Amniotic stem cell (primary cell): ENCODE results near the gene AK8.

ENCODE experiments used
- DNase-seq: peaks from one replicate; lab custom pipeline; 2025; lab: John Stamatoyannopoulos, UW

The AK8 gene

DNA sequence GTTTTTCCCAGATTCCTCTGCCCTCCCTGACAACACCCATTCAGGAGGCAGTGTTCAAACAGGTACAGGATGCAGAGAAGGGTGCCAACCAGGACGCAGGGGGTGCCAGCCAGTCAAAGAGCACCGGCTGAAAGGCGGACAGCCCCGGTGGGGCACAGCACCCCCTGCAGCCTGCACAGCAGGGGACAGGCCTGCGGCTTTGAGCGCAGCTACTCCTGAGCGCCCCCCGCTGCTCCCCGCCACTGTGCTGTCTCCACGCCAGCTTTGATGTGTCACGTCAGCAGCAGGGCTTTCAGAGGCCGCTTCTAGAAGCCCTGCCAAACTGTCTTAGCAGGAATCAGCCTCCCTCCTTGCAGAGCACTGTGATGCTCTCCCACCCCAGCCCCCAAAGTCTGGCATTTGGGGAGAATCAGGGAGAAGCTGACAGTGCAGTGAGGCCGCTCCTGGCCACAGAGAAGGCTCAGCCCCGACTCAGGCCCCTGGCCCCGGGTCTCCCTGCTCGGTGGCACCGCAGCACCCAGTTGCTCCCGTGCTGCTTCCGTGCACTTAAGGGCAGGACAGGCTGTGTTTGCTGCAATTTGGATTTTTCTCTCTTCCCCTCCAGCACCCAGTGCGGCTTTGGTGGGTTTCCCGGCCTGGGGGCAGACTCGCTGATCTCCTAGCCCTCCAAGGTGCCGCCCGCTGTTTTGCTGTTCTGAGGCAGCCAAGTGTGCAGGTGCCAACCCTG, 20.3 kb downstream of the AK8 start:
- DNase-seq = no peak

DNA sequence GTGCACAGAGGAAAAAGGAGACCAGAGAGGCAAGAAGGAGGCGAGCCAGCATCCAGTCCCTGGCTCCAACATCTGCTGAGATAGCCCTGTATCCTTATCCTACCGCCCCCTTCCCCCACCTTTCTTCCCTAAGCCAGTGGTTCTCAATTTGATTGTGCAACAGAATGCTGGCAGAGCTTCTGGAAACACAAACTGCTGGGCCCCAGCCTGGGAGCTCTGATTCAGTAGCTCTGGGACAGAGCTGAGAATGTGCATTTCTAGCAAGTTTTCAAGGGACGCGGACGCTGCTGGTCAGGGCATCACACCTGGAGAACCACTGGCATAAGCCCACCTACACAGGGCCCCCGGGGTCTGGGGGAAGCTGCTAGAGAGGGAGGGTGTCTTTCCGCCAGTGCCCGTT, 21.1 kb downstream of the AK8 start:
- DNase-seq = no peak

DNA sequence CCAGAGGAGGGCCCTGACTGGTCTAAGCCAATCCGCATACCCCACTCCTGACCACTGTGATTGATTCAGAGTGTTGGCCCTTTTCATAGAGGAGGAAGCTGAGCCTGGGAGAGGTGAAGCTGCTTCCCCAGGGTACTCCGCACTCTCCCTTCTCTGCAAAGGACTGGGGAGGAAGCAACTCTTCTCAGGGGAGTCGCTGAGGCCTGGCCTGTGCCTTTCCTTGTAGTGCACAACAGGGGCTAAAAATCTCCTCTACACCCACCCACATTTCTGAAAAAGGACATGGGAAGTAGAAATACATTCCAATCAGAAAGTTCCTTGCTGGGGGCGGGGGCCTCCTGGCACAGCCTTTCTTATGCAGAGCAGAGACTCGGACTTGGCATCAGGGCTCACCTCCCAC, 22.2 kb downstream of the AK8 start:
- no peak for DNase-seq

DNA sequence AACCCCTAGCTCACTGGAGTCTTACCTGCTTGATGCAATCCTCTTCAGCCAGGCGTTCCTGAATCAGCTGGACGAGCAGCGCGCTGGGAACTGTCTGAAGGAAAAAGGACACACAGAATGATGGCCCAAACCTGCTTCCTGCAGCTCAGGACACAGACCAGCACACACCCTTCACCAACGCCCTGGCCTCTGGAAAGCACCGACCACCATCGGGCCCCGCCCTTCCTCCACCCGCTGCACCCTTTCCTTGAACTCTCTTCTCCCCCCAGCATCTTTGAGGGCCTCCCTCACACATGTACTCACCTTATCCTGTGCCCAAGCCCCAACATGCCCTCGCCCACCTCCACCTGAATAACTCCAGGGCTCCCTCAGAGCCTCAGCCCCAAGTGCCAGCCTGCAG, 23.3 kb downstream of the AK8 start:
- DNase-seq = no peak

DNA sequence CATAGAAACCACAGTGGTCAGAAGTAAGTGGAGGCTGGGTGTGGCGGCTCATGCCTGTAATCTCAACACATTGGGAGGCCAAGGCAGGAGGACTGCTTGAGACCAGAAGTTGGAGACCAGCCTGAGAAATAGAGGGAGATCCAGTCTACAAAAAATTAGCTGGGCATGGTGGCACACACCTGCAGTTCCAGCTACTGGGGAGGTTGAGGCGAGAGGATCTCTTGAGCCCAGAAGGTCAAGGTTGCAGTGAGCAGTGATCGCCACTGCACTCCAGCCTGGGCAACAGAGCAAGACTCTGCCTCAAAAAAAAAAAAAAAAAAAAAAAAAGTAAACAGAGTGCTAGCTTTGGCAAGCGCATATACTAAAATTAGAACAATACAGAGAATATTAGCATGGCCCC, 24.6 kb downstream of the AK8 start:
- DNase-seq = no peak

DNA sequence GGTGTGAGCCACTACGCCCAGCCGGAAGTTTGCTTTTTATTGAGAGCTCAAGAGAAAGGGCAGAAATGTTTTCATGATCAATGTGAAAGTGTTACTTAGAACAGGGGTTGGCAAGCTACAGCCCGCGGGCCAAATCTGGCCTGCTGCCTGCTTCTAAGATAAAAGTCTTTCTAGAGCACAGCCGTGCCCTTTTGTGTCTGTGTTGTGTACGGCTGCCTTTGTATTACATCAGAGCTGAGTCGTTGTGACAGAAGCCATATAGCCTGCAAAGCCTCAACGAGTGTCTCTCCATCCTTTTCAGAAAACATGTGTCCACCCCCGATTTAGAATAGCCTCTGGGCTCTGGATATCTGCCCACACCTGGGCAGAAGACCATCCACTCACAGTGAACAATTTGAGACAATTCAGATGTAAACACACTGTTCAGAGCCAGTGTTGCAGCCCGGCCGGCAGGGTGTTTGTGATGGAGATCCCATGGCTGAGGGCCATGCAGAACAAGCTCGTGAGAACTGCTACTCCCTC, 28.8 kb downstream of the AK8 start:
- no peak for DNase-seq

DNA sequence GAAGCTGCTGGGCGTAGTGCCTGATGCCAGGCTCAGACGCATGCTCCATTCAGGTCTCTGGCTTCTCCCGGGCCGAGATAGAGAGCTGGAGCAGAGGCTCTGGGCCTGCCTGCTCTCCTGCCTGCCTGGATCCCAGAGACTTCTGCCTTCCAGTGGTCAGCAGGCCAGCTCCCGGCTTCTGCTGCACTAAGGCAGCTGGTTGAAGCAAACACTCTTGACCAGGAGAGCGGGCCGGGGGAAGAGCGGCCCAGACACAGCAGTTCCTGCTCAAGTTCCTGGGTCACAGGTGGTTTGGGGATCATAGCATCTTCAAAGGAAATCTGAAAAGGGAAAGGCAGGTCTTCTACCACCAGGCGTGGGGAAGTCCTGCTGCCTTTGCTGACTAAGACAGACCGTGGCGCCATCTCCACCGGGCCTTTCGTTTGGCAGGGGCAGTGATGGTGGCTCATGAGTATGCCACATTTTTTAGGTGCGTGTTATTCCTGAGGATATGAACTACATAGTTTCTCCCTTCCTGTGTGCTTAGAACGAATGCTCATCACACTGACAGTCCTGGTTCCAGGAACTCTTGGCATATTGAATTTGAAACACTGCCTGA, 31.1 kb downstream of the AK8 start:
- DNase-seq = no peak

DNA sequence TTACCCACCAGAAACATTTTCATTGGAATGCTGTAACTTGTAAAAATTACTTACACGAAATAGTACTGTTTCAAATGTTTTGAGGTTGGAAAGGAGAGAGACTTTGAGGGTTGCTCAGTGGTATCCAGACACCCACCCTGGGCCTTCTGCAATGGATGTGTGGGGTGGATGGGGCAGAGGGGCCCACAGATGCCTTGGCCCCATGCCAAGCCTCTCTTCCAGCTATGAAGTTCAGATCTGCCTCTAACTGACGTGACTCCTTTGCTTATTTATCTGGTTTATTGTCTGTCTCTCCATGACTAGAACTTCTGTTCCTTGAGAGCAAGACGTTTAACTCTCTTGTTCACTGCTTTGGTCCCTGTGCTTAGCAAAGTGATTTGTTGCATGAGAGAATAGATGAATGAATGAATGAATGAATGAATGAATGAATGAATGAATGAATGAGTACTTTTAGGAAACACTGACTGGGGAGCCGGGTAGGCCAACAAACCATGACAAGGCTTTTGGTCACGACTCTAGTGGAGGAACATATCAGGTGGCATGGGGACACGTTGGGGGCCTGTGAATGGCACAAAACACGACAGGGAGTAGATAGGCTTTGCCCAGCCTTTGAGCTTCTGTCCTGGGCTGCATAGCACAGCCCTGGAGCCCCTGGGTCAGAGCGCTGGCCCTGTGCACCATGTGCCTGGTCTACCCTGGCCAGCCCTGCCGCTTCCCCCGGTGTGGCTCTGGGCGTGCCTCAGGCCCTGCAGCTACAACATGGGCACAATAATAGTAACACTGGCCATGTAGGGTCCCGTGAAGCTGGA, 31.8 kb downstream of the AK8 start:
- DNase-seq = no peak

DNA sequence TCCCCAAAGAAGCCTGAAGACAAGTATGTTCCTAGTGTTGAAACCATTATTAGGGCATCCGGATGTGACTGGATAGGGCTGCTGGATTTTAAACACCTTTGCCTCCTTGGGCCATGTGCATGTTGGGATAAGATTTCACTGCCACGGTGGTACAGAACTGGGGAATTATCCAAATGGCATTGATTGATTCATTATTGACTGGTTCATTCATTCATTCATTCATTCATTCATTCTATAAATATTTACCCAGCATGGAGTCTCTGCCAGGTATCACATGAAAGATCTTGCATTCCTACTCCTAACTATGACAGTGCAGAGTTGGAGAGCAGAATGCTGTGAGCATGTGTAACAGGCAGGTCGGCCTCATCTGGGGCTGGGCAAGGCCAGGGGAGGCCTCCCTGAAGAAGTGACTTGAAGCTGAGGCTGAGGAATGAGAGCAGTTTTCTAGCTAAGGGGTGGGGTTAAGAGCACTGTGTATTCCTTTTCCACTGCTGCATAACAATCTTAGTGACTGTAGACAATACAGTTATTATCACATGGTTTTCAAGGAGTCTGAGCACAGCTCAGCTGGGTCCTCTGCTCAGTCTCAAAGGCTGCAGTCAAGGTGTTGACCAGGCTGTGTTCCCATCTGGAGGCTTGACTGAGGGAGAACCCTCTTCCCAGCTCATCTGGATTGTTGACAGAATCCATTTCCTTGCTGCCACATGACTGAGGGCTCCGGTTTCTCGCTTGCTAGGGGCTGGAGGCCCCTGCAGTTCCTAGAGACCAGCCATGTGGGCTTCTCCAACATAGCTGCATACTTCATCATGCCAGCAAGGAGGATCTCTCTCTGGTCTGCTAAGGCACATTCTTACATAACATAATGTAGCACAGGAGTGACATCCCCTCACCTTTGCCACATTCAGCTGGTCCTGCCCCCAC, 35.7 kb downstream of the AK8 start:
- DNase-seq = no peak

DNA sequence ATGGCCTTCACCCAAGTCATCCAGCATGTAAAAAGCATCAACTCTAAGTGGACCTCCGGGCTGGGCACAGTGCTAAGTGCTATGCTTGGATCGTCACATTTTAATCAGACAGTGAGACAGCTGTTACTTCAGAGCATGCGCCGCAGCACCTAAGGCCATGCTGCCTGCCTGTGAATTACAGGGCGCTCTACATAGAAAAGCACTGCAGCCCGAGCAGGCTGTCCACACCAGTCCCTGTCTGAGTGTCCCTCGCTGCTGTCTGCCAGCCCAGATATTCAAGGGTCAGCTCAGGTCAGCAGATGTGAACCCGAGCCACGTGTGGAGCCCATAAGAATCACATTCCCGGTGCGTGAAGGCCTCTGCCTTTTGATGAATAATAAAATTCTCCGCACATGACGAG, 37.1 kb downstream of the AK8 start:
- no peak for DNase-seq

DNA sequence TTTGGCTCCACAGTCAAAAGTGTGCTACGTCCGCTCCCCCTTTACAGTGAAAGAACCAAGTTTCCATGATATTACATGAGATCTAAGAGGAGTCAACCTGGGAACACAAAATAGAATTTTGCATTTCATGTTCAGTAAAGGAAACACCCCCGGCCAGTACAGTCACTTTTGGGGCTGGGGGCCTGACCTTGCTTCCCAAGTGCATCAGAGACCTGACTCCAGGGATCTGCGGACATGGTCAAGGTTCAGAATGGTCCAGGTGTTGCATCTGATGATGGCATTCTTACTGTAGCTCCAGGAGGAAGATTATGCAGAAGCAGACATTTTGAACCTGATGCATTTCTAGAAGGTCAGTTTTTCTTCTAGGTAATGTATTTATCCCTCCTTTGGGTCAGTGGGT, 39.8 kb downstream of the AK8 start:
- DNase-seq = no peak

DNA sequence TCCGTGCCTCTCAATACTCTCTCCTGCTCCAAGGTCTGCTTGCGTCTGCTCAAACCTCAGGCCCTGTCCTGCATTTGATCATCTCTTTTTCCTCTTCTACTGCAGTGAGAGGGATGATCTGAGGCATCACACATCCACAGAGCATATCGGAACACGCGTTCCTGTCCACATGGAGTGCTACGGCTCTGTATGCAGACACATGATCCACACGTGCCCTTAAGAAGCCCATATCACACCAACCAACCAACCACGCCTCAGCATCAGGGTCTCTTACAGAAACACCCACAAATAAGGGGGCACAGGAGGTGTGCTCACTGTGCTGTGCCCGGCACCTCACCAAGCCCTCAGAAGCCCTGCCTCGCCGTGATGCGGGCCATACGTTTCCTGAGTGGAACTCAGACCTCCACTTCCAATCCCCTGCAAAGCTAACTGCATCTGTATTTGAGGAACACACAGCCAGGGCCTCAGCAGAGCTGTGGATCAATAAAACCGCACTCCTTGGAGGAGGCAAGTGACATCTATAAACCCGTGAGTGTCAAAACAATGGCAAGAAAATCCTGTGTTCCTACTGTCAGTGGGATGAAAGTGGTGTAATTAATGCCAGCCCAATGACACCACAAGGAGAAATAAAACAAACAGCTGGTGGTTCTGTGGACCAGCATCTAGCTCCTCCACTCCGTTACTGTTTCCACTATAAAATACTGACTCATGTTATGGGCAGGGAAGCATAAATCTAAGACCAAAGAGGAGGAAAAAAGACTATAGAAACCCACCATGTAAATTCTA, 40.4 kb downstream of the AK8 start:
- no peak for DNase-seq

DNA sequence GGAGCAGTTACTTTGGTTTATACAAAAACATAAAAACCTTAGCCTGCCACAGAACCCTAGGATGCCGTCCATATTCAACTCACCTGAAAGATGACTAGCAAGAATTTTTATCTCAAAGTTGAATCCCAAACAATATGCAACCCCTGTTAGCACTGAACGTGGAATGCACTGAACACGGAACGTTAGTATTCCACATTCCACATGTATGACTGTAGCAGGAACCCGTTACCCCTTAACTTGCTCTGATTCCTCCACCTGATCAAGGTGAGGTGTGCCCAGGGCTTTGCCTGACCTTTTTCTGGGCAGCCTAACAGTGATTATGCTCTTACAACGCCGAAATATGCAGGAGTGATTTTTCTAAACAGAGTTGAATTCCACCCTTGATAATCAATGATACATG, 43.7 kb downstream of the AK8 start:
- DNase-seq = no peak

DNA sequence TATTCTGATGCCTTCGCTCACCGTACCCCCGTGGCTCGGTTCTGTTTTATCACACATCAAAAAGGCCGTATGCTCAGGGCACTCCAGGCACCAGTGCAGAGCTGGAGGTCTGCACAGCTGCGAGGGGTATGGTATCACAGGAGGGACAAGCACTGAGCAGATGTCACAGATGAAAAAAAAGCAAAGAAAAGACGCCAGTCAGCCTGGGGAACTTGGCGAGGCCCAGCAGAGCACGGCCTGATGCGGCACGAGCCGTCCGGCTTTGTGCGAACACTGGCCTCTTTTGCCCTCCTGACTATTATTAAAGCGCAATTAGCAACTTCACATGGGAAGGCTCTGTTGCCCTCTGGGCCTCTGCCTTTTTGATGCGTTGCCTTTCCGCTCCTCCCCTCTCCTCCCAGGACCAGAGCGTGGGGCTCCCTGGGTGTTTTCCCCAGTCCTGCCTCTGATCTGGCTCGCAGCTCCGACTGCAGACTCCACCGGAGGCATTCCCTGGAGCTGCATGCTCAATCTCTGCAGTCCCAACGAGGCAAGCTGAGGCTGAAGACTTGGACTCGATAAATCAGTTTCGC, 44.4 kb downstream of the AK8 start:
- DNase-seq = no peak

DNA sequence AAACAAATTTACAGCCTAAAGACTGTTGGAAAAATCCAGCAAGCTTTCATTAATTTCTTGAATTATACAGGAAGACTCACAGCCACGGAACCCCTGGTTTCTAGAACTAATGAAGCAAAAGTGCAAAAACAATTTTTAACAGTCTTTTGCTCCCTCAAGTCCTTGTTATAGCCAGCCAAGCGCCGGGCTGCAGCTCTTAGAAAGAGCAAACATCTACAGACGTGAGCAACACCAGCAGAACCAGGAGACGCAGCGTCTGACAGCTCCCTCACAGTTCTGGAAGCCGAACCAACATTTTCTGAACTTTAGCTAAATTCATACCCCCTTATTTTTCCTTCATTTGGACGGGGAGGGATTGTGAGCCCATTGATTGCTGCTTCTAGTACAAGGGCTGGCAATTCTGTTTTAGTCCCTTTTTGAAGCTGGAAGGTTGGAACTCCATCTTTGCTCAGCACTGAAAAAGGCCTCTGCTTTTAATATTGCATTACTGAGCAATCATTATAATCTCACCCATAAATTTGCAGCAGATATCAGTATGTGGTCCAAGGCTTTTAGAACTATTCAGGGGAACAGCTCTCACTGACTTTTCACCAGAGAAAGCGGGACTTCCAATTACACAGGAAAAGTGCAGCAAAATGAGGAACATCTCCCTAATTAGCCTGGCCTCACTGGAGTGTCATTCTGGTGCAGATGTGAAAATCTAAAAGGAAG, 45.8 kb downstream of the AK8 start:
- no peak for DNase-seq

DNA sequence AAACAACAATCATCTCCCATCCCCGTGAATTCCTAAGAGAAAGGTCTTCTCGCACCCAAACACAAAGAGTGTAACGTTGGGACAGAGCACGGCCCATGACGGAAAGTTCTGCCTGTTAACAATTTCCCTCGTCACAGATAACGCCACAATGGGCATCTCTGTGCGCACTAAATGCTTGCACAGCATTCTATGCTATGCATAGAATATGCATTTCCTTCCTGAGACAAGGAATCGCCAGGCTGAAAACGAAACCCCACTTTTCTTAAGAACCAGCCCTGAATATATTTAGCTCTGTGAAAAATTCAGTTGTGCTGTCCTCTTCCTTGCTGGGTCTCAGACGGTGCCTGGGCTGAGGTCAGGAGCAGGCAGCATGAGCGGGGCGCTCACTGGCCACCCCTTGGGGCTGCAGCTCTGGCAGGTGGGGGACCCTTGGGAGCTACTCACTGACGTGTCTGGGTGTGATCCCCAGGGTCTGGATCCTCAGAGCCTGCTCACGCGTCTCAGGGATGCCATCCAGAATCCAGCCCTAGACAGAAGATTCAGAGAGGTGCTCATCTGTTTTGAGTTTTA, 49.8 kb downstream of the AK8 start:
- no peak for DNase-seq

DNA sequence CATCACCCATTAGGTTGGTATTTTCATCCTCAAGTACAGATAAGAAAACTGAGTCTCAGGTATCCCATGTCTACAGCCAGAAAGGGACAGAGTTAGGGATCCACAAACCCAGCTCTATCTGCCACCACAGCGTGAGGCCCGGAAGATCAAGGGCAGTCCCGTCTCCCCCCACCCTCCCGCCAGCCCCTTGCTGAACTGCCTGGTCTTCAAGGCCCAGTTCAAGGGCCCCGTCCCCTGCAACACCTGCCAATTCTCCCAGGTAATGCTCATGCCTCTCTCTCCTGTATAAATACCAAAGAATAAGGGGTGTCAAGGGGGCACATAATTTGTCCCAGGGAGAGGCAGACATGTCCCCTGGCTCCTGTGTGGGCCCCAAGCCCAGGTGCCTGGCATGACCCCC, 50.7 kb downstream of the AK8 start:
- DNase-seq = no peak

DNA sequence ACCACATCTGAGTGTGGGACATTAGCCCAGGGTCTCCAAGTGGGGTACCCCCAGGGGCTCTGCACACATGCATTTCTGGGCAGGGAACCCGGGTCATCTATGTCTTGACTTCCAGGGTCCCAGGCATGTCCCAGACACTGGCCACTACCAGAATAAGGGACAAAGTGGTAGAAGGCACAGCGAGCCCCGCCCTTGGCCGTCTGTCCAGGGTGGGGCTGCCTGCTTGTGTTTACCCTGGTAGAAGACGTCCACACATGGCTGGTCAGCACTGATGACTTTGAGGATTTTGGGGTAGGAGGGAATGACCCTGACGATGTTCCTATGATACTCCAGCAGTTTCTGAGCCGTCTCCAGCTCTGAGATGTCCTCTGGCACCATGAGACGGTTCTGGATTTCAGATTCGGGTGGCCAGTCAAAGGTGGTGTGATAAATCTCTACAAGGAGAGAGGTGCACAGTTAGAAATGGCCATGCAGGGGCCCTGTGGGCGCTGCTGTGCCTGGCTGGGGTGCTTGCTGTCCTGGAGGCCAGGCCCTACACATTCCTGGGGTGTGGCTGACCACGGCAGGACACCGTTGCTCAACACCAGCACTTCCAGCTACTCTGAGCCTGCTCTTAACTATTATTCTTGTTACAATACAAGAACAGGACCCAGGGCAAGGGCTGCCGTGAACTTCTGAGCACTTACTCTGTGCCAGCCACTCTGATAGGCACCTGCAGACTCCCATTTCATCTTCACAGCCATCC, 51.3 kb downstream of the AK8 start:
- no peak for DNase-seq

DNA sequence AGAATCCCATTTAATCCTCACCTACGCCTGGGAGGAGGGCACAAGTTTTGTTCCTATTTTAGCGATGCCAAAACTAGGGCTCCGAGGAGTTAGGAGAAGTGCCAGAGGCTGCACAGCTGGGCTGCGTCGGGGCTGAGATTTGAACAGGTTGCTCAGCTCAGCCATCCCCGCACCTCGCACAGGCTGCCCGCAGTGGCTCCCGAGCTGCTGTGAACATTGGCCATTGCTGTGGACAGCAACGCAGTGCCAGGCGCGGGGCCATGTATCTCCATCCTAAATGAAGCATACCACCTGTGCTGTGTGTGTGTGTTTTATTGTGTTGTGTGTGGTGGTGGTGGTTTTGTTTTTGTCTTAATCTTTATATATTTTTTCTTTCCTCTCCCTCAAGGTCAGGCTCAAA, 52.0 kb downstream of the AK8 start:
- no peak for DNase-seq
